Measurements from ENCODE around the gene TTF1. TPM values are rescaled to one million over a fixed set of nuclear protein-coding genes. Genes with fewer than 3 reads are reported as not detected.

The TTF1 gene
- total RNA-seq, 4 donors from 2014 or later, result 11.9 to 18.2 (median 12.8) TPM

GRCh38 chr9:132439153-132439552, 32.5 kb upstream of the TTF1 start:
- in situ Hi-C loops (cut with MboI; ENCODE audit: low sequenced_read_pairs in 4 of 4), result no loop called here
- no peak for DNase-seq
- no peaks in the 10 kb centered on the region for H3K4me1 ChIP-seq
- peaks cover 0 to 29% (median 26%) of the 10 kb centered on the region in 3 donors for H3K27me3 ChIP-seq
- no peaks in the 10 kb centered on the region for H3K9me3 ChIP-seq
- ATAC-seq, result no peak
- TF ChIP-seq POLR2A (IDR thresholded peaks at IDR 0.05) (no peak), CTCF (IDR thresholded peaks at IDR 0.05 in 4 of 5, conservative IDR thresholded peaks at IDR 0.05 in 1 of 5) (no peak)
- intact Hi-C loops (cut with DNase I; ENCODE audit: low total_unique reads), result no loop called here
- H3K27ac ChIP-seq, result no peak overlapping the region
- no peaks in the 10 kb centered on the region for H3K36me3 ChIP-seq
- no peak overlapping the region for H3K4me3 ChIP-seq

DNA sequence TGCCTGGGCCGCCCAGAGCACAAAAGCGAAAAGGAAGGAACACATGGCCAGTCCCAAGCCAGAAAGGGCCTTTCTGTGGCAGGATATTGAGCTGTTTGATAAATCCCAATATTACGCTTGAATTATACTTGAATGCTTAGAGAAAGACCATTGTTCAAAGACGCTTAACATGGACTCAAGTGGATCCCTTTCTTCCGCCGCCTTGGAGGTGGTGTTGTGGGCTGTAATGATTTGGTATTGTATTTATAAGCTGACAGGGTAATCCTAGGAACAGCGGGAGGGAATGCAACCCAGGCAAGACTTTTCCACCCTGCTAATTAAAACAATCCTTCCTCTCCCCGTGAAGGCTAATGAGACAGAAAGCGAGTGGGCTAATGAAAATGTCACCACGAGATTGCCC, 28.2 kb upstream of the TTF1 start:
- H3K27me3 ChIP-seq, result peaks cover 0 to 27% (median 17%) of the 10 kb centered on the region in 3 donors
- intact Hi-C loops (cut with DNase I; ENCODE audit: low total_unique reads) (no loop called here), in situ Hi-C loops (cut with MboI; ENCODE audit: low sequenced_read_pairs in 4 of 4) (no loop called here)
- H3K36me3 ChIP-seq, result no peaks in the 10 kb centered on the region
- no peak overlapping the region for H3K27ac ChIP-seq
- no peaks in the 10 kb centered on the region for H3K4me1 ChIP-seq
- no peak for DNase-seq
- no peak overlapping the region for H3K4me3 ChIP-seq
- ATAC-seq, result no peak
- TF ChIP-seq POLR2A (IDR thresholded peaks at IDR 0.05), result no peak
- no peak for TF ChIP-seq CTCF (IDR thresholded peaks at IDR 0.05 in 4 of 5, conservative IDR thresholded peaks at IDR 0.05 in 1 of 5)
- no peaks in the 10 kb centered on the region for H3K9me3 ChIP-seq

DNA sequence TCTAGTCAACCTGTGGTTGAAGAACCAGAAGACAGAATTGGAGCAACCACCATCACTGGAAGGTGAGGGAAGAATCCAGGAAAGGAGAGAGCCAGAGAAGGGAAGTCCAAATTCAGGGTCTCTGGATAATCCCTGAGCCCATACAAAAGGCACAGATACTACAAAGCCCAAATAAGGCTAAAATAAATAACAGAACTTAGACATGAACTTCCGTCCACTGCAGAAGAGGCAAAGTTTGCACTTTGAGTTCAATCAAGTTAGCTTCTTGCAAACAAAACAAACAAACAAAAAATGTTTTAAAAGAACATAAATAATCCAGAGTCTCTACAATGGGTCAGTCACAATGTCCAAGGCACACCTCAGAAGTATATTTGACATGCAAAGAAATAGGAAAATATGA, 24.4 kb upstream of the TTF1 start:
- no peaks in the 10 kb centered on the region for H3K36me3 ChIP-seq
- H3K4me1 ChIP-seq, result no peaks in the 10 kb centered on the region
- no peak for ATAC-seq
- no peak for DNase-seq
- TF ChIP-seq POLR2A (IDR thresholded peaks at IDR 0.05) (no peak), CTCF (IDR thresholded peaks at IDR 0.05 in 4 of 5, conservative IDR thresholded peaks at IDR 0.05 in 1 of 5) (no peak)
- no peak overlapping the region for H3K4me3 ChIP-seq
- peaks cover 7 to 38% (median 26%) of the 10 kb centered on the region in 3 donors for H3K27me3 ChIP-seq
- H3K27ac ChIP-seq, result no peak overlapping the region
- intact Hi-C loops (cut with DNase I; ENCODE audit: low total_unique reads), result no loop called here
- in situ Hi-C loops (cut with MboI; ENCODE audit: low sequenced_read_pairs in 4 of 4), result no loop called here
- H3K9me3 ChIP-seq, result no peaks in the 10 kb centered on the region

DNA sequence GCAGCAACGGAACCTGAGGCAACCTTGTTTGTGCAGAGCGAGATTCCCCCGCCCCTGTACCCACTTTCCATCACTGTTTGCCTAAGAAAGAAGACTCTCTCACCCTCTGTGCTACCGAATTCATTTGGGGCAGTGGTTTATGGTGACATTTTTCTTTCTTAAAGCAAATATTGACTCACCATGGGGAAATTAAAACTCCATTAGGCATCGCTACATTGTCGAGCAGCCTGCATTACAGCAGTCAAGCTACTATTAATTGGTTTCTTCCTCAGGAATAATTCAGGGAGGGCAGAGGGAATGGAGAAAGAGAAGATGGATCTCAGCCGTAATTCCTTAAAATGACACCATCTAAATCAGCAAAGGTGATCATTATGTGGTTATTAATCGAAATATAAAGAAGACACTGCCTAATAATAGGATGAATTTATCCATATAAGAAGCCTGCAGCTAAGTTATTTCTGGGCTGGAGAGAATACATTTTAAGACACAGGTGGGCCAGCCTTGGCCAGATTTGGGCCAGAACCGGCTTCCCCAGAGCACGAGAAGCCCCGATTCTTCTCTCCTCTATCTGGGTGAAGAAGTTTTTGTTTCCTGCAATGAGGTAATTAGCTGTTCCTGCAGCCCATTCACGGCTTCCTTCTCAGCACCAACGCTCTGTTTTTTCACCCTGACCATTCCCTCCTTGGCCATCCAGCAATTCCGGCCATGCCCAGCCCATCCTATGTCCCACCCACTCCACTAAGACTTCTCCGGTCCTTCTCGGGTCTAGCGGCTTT, 20.2 kb upstream of the TTF1 start:
- DNase-seq, result no peak
- ATAC-seq, result no peak
- Histone ChIP-seq H3K4me1 (no peaks in the 10 kb centered on the region), H3K9me3 (no peaks in the 10 kb centered on the region), H3K36me3 (no peaks in the 10 kb centered on the region), H3K27ac (no peak overlapping the region), H3K27me3 (peaks cover 14 to 38% (median 24%) of the 10 kb centered on the region in 3 donors), H3K4me3 (no peak overlapping the region)
- intact Hi-C loops (cut with DNase I; ENCODE audit: low total_unique reads) (no loop called here), in situ Hi-C loops (cut with MboI; ENCODE audit: low sequenced_read_pairs in 4 of 4) (no loop called here)
- TF ChIP-seq POLR2A (IDR thresholded peaks at IDR 0.05) (no peak), CTCF (IDR thresholded peaks at IDR 0.05 in 4 of 5, conservative IDR thresholded peaks at IDR 0.05 in 1 of 5) (no peak)

All from gastrocnemius medialis (tissue), 4 donors.